Activated naive CD4-positive, alpha-beta T cell treated with anti-CD3 and anti-CD28 coated beads for 36 hours (primary cell): ENCODE results near the gene OR5K3. TPM values are rescaled to one million over a fixed set of nuclear protein-coding genes. Genes with fewer than 3 reads are reported as not detected.

Experiments
- CTCF ChIA-PET: fragments of 350-600 bp; sonication (Branson Sonifier 250); formaldehyde crosslinking; loops from one replicate; lab custom pipeline; 2021; ENCODE audit warnings: antibody characterized with exemption; lab: Charles Lee
- DNase-seq: peaks from one replicate; pipeline ENCODE4 v3.0.0-alpha.2; 2020
- H3K27ac Mint-ChIP-seq: one replicate; pipeline ENCODE4 v1.8.0; 2021; ENCODE audit warnings: mild to moderate bottlenecking, mixed read lengths
- H3K27me3 Mint-ChIP-seq: one replicate; pipeline ENCODE4 v1.8.0; 2021; ENCODE audit warnings: low read depth, mixed read lengths
- H3K36me3 Mint-ChIP-seq: one replicate; pipeline ENCODE4 v1.8.0; 2021; ENCODE audit warnings: low read depth, mixed read lengths
- H3K4me1 Mint-ChIP-seq: one replicate; pipeline ENCODE4 v1.8.0; 2021; ENCODE audit warnings: low read depth, mixed read lengths
- H3K4me3 Mint-ChIP-seq: one replicate; pipeline ENCODE4 v1.8.0; 2021; ENCODE audit warnings: mild to moderate bottlenecking, moderate library complexity, mixed read lengths
- H3K9me3 Mint-ChIP-seq: one replicate; pipeline ENCODE4 v1.8.0; 2021; ENCODE audit warnings: mixed read lengths
- intact Hi-C: fragments of 100-400 bp; cut with micrococcal nuclease; formaldehyde crosslinking; loops from one replicate; pipeline ENCODE4 v1.15.1; 2023
- total RNA-seq, 2 experiments: library from RNA; stranded (reverse); gene quantifications; one replicate each; pipeline ENCODE4 v1.2.3, GENCODE V29; 2021

The OR5K3 gene
- total RNA-seq, 2 experiments from 2014 or later = not detected

DNA sequence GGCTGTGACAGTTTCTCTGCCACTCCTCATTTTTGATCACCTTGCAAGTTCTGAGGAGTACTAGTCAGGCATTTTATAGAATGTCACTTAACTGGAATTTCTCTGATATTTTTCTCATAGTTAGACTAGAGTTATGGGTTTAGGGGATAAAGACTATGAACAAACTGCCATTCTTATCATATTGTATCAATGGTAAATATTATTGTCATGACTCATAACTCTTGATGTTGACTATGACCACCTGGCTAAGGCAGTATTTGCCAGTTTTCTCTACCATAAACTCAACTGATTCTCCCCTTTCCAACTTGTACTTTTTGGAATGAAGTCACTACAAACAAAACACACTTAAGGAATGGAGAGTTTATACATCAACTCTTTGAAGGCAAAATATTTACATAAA lies 49.8 kb downstream of the OR5K3 start:
- Mint-ChIP-seq H3K27me3 (peaks cover 4% of the 10 kb centered on the region), H3K9me3 (no peaks in the 10 kb centered on the region), H3K4me3 (no peak overlapping the region), H3K27ac (no peak overlapping the region), H3K4me1 (no peaks in the 10 kb centered on the region), H3K36me3 (no peaks in the 10 kb centered on the region)
- DNase-seq = no peak
- CTCF ChIA-PET = no interaction called here
- intact Hi-C loops = no loop called here

Other genes with a start within 250 kb of the OR5K3 start
- not detected for gene OR5H14, start 243.2 kb upstream of the OR5K3 start, total RNA-seq
- gene OR5H15, start 224.0 kb upstream of the OR5K3 start, total RNA-seq = not detected
- gene OR5H6, start 126.4 kb upstream of the OR5K3 start, total RNA-seq = not detected
- not detected for gene OR5H2, start 108.2 kb upstream of the OR5K3 start, total RNA-seq
- gene OR5K4, start 36.8 kb upstream of the OR5K3 start, total RNA-seq = not detected
- gene OR5K1, start 72.5 kb downstream of the OR5K3 start, total RNA-seq = not detected
- not detected for gene OR5K2, start 107.0 kb downstream of the OR5K3 start, total RNA-seq
- gene CLDND1, start 132.2 kb downstream of the OR5K3 start, total RNA-seq = 10 to 100 TPM; 91.7 to 94.6 TPM
- under 1 TPM; 0.25 to 0.26 TPM for gene GPR15, start 141.3 kb downstream of the OR5K3 start, total RNA-seq
- gene CPOX, start 202.9 kb downstream of the OR5K3 start, total RNA-seq = 10 to 100 TPM; 22.0 to 22.3 TPM